Mesenteric fat pad (tissue), 1 donor: ENCODE results near the gene NSF. TPM values are rescaled to one million over a fixed set of nuclear protein-coding genes. Genes with fewer than 3 reads are reported as not detected.
"Not testable (repeated sequence)": the region's sequence is repeated elsewhere in the genome, so short reads cannot be mapped to it uniquely, and the experiment has no call there.

Experiments used
- DNase-seq: peaks from one replicate; pipeline ENCODE4 v3.0.0-alpha.2; 2020; ENCODE audit warnings: low spot score
- total RNA-seq: library from RNA; stranded (reverse); fragmentation: NEBNext Ultra II Directional; extraction: Animal tissue kit (Norgen Biotek cat#: 25700); gene quantifications from one replicate; pipeline ENCODE4 v1.2.1, GENCODE V29; 2021
- donor health status: DM: yes; HTN: yes; CAD: no.

Gene NSF
- total RNA-seq, 1 donor from 2014 or later = 48.8 TPM

DNA sequence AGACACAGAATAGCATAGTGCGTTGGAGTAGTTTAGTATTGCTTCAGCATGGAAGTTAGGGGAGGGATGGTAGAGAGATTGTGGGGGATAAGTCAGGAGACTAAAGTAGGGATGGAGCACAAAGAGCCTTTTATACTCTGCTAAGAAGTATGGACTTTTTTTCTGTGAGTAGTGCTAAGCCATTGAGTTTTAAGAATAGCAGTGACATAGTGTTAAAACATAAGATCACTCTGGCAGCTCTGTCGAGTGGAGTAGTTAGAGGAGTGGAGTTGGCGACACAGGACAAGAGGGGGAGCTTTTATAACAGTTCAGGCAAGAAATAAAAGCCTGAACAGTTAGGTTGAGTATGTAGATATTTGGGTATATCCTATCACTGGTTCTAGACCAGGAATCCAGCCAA, 106.1 kb downstream of the NSF start:
- not testable (repeated sequence) for DNase-seq

DNA sequence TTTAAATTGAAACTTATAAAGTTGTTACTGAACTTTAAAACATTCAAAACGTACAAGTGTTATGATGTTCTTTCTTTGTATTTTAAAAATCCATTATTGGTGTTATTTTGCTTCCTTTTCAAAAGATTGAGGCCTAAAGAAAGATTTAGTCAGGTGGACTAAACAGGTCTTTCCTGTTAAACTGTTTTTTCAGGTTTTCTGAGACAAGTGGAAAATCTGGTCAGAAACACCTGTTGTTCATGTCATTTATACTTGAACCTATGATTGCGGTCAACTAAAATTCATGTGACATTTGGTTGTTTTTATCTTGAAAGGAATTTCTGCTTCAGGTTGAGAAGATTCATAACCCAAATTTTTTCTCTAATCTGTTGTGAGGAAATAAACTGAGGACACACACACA, 108.5 kb downstream of the NSF start:
- not testable (repeated sequence) for DNase-seq

DNA sequence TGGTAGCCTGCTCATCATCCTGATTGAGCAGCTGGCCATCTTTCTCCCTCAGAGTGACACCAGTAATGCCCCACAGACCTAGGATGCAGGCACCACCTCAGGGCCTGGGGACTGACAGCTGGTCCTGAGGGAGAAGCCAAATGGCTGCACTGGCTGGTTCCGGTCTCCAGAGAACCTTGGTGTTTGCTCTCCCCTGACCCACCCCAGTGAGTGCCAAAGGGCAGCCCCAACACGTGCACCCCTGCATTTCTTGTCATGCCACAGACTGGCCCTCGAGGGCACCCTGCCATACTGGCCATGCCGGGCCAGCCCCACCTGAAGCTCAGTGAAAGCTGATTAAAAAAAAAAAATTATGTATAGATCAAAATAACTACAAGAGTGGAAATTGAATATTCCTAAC, 127.5 kb downstream of the NSF start:
- DNase-seq = no peak

- DNase-seq = no peak
These were observed 129.4 kb downstream of the NSF start for GRCh38 chr17:46719891-46720290.

GRCh38 chr17:46720408-46720807, 129.9 kb downstream of the NSF start:
- no peak for DNase-seq

GRCh38 chr17:46722662-46723285, 132.3 kb downstream of the NSF start:
- DNase-seq = no peak

DNA sequence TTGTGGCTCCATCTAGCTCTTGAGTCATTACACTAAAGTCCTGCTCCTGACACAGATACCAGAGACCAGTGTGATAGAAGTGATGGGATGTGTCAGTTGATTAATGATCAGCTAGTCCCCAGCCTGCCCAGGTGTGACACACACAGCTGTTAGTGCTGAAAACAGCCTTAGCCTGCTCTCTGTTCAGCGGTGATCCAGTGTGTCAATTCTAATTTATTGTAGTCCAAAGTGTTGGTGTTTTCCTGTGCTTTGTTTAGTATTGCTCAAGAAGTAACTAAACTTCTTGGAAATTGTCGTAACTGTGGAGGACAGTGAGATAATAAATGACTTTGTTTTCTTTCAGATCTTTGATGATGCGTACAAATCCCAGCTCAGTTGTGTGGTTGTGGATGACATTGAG, 135.7 kb downstream of the NSF start:
- no peak for DNase-seq

DNA sequence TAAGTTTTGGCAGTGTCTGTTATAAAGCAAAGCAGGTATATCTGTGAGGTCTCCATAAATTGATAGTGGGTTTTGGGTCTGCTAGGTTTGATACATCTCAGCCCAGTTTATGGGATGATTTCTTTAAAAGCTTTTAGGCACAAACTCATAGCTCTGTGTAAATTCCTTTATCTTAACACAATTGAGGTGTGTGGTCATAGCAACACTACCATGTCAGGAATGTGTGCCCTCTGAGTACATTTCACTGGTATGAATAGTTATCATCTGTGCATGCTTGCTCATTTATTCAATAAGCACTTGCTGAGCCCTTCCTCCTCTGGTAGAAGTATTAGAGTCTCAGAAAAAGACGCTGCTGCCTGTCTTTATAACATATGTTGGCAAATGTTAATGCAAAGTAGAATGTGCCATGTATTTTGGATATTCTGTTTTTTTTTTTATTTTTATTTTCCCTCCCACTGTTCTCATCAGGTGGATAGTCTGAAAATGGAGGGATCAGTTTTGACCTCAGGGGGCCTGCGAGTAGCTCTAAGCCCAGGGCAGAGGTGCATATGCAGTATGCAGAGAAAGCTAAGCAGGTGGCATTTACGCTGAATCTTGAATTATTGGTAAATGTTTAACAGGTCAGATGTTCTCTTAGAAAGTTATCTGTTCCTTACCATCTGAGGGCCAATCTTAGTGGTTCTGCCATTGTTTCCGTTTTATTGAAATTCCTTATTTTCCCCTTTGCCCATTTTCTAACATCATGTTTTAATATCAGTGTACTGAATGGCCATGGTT, 137.3 kb downstream of the NSF start:
- no peak for DNase-seq

DNA sequence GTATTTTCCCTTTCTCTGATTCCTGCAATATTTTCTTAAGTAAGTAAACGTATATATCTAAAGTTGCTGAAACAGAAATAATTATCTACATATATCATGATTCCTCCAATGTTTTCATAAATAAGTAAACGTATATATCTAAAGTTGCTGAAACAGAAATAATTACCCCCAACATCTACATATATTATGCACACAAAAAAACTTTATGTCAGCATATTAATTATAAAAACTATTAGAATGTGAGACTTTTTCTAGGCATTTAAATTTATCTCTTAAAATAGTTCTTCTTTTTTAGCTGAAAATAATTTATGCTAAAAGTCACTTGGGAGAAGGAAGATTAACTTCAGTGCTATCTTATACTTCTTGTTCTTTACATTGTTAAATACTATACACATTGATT, 139.6 kb downstream of the NSF start:
- no peak for DNase-seq

DNA sequence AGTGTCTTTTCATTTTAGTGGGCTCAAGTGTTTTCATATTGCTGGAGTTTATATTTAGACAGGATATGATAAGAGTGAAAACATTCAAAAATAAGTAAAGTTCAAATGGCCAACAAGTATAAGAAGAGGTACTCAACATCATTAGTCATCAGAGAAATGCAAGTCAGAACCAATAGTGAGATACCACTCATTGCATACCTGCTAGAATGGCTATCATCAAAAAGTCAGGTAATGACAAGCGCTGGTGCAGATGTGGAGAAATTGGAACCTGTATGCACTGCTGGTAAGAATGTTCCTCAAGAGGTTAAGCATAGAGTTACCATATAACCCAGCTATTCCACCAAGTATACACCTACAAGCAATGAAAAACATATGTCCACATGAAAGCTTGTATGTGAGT, 140.2 kb downstream of the NSF start:
- DNase-seq = no peak

DNA sequence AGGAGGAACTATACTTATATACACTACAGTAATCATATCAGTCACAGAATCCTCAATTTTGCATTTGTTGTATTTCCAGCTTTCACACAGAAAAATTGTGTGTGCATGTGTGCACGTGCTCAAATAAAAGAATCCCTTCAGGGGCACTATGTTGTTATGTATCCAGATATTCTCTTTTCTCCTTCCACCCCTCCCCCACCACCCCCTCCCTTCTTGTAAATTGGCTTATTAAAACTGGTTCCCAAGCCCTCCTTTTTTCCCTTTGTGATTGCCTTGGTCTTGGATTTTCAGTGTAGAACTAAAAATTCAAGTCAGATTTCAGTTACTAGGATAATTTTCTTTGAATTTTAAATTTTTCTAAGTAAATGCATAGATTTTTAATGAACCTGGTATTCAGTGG, 141.7 kb downstream of the NSF start:
- no peak for DNase-seq

DNA sequence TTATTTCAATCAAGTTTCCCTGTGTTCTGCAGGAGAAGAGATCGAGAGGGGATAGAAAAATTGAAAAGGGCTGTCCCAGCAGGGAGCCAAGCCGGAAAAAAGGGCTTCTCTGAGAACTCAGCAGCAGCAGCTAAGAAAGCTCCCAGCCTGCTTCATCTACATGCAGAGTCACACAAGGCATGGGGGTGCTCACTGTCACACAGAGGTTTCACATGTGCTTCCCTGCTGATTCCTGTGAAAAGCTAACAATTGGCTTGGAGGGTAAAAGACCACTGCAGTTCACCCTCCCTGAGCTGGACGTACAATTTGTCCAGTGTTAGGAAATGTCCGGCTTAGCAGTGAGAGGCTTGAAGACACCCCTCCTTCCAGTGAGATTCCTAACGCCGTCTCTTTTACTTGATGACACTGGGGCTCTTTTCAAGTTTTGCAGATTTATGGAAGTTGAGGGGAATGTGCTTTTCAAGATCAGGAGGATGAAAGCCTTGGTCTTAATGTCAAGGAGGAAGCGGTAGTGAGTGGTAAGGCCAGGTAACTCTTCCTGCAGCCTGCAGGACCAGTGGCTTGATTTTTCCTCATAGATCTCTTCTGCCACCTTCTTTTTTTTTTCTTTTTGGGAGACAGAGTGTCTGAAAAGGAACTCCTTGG, 142.4 kb downstream of the NSF start:
- DNase-seq = no peak

- DNase-seq = no peak
These were observed 143.5 kb downstream of the NSF start for GRCh38 chr17:46733837-46734475.

- no peak for DNase-seq
These were observed 145.6 kb downstream of the NSF start for GRCh38 chr17:46736100-46736499.

DNA sequence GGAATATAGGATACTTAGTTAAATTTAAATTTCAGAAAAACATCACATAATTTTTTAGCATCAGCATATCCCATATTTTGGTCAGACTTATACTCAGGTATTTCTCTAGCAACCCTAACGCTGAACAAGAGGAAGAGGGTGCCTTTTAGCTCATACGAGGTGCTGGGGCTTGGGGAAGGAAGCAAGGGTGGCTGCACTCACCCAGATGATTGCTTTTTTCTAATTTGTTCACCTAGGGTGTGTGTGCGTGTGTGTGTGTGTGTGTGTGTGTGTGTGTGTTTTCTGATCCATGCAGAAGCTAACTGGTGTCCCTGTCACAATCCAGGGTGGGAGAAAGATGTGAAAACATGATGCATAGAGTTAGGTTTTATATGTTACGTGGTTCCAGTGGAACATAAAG, 146.9 kb downstream of the NSF start:
- DNase-seq = no peak

- no peak for DNase-seq
These were observed 148.1 kb downstream of the NSF start for GRCh38 chr17:46738544-46738943.

GRCh38 chr17:46739982-46740381, 149.5 kb downstream of the NSF start:
- DNase-seq = no peak

DNA sequence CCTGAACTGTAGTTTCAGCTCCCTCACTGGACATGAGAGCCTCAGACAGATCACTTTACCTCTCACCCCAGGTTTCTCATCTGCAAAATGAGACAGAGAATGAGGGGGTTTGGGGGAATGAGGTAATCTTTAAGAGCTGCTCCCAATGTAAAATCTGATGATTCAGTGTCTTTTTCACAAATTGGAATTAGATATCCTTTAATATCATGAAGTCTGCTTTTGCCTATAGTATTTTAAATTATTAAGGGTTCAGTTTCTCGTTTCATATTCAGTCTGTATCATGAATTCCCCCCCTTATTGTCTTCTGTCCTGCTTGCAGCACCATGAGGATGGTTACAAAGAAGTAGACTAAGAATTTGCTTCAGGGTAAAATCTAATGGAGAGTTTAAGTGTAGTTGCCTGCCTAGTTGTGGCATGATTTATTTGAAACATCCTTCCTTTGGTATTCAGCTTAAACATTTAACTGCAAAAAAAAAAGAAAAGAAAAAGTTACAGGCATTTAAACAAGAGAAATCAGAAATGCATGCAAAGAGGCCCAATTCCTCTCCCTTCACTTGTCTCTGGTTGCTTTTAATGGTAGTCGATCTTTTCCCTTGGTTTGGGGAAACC, 150.8 kb downstream of the NSF start:
- DNase-seq = no peak

GRCh38 chr17:46742565-46743270, 152.2 kb downstream of the NSF start:
- DNase-seq = no peak

GRCh38 chr17:46744441-46744840, 154.0 kb downstream of the NSF start:
- no peak for DNase-seq

DNA sequence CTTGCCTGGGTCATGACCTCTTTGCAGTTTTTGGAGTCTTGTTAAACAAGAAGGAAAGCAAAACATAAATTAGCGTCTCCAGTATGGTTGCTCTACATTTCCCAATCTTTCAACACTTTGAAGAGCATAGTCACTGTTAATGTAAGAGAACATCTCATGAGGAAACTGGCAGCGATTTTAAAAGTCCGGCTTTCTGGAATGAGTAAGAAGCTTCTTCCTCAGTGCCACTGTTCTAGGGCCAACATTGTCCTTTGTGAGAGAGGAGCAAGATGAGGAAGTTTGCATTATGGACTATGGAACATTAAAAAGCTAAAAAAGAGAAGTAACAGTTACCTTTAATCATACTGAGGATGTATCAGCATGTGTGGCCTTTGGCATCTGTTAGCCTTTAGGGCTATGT, 154.9 kb downstream of the NSF start:
- DNase-seq = no peak
